Parathyroid adenoma (tissue), 2 donors: ENCODE results near the gene ZNF18.

Experiments used
- H2AFZ ChIP-seq: fragments of 300-600 bp; sonication (generic); one replicate; pipeline ENCODE4 v1.7.0; 2017; ENCODE audit warnings: antibody characterized with exemption, mild to moderate bottlenecking
- H3K27ac ChIP-seq: fragments of 300-600 bp; sonication (generic); one replicate; pipeline ENCODE4 v1.7.0; 2017
- H3K27me3 ChIP-seq: fragments of 300-600 bp; sonication (generic); one replicate; pipeline ENCODE4 v1.7.0; 2017; ENCODE audit warnings: low read length; ENCODE audit not compliant: control insufficient read depth, insufficient read depth
- H3K36me3 ChIP-seq: fragments of 300-600 bp; sonication (generic); one replicate; pipeline ENCODE4 v1.7.0; 2017; ENCODE audit warnings: low read length; ENCODE audit not compliant: control insufficient read depth, insufficient read depth
- H3K4me1 ChIP-seq: fragments of 300-600 bp; sonication (generic); one replicate; pipeline ENCODE4 v1.7.0; 2017; ENCODE audit warnings: control low read depth
- H3K4me2 ChIP-seq: fragments of 300-600 bp; sonication (generic); one replicate; pipeline ENCODE4 v1.7.0; 2017; ENCODE audit warnings: low read length
- H3K4me3 ChIP-seq: fragments of 300-600 bp; sonication (generic); one replicate; pipeline ENCODE4 v1.7.0; 2017; ENCODE audit warnings: low read depth, low read length
- H3K79me2 ChIP-seq: fragments of 300-600 bp; sonication (generic); one replicate; pipeline ENCODE4 v1.7.0; 2017; ENCODE audit warnings: control low read depth
- H3K9ac ChIP-seq: fragments of 300-600 bp; sonication (generic); one replicate; pipeline ENCODE4 v1.7.0; 2017; ENCODE audit warnings: mild to moderate bottlenecking
- H3K9me3 ChIP-seq: fragments of 300-600 bp; sonication (generic); one replicate; pipeline ENCODE4 v1.7.0; 2017; ENCODE audit warnings: low read length; ENCODE audit not compliant: control insufficient read depth
- CTCF ChIP-seq: fragments of 300-600 bp; sonication (generic); IDR thresholded peaks from one replicate; pipeline ENCODE4 v1.7.0; 2017; ENCODE audit warnings: antibody characterized with exemption, mild to moderate bottlenecking
- donor health status: primary hyperparathyroidism.

The ZNF18 gene

GRCh38 chr17:11932337-11932898, 64.9 kb downstream of the ZNF18 start:
- H3K36me3 ChIP-seq = no peaks in the 10 kb centered on the region
- H3K4me1 ChIP-seq = no peaks in the 10 kb centered on the region
- TF ChIP-seq CTCF = no peak
- H3K79me2 ChIP-seq = no peaks in the 10 kb centered on the region
- H3K4me2 ChIP-seq = no peak overlapping the region
- H2AFZ ChIP-seq = no peak overlapping the region
- H3K27me3 ChIP-seq = no peaks in the 10 kb centered on the region
- H3K27ac ChIP-seq = no peak overlapping the region
- H3K9ac ChIP-seq = no peak overlapping the region
- no peak overlapping the region for H3K4me3 ChIP-seq
- H3K9me3 ChIP-seq = no peaks in the 10 kb centered on the region

- no peak for TF ChIP-seq CTCF
- H3K36me3 ChIP-seq = no peaks in the 10 kb centered on the region
- no peaks in the 10 kb centered on the region for H3K9me3 ChIP-seq
- no peak overlapping the region for H3K27ac ChIP-seq
- no peaks in the 10 kb centered on the region for H3K4me1 ChIP-seq
- no peak overlapping the region for H3K4me3 ChIP-seq
- H2AFZ ChIP-seq = no peak overlapping the region
- H3K79me2 ChIP-seq = no peaks in the 10 kb centered on the region
- H3K27me3 ChIP-seq = no peaks in the 10 kb centered on the region
- no peak overlapping the region for H3K4me2 ChIP-seq
- no peak overlapping the region for H3K9ac ChIP-seq
Measured at GRCh38 chr17:11928436-11928835, 68.8 kb downstream of the ZNF18 start.
